IPS DF 4.7 (cell line): ENCODE results near the gene CTNNA1.

Experiments used
- DNase-seq: peaks from one replicate; pipeline ENCODE4 v3.0.0-alpha.2; 2013; ENCODE audit warnings: low spot score; ENCODE audit errors: extremely low read depth

The CTNNA1 gene

GRCh38 chr5:138946831-138947560 lies 193.8 kb downstream of the CTNNA1 start:
- DNase-seq, result no peak

- no peak for DNase-seq
These were observed 194.6 kb downstream of the CTNNA1 start for GRCh38 chr5:138947780-138948179.

- DNase-seq, result no peak
These were observed 195.4 kb downstream of the CTNNA1 start for GRCh38 chr5:138948471-138949222.

GRCh38 chr5:138949223-138949574 lies 196.0 kb downstream of the CTNNA1 start:
- DNase-seq, result no peak

- no peak for DNase-seq
These were observed 196.8 kb downstream of the CTNNA1 start for GRCh38 chr5:138949988-138950387.

- DNase-seq, result no peak
These were observed 197.3 kb downstream of the CTNNA1 start for GRCh38 chr5:138950421-138951031.

- DNase-seq, result no peak
These were observed 198.1 kb downstream of the CTNNA1 start for GRCh38 chr5:138951091-138951985.

- no peak for DNase-seq
These were observed 198.9 kb downstream of the CTNNA1 start for GRCh38 chr5:138951986-138952735.

GRCh38 chr5:138952962-138953361 lies 199.7 kb downstream of the CTNNA1 start:
- DNase-seq, result no peak

- no peak for DNase-seq
These were observed 200.4 kb downstream of the CTNNA1 start for GRCh38 chr5:138953387-138954256.

GRCh38 chr5:138954257-138955012 lies 201.2 kb downstream of the CTNNA1 start:
- no peak for DNase-seq

- no peak for DNase-seq
These were observed 201.9 kb downstream of the CTNNA1 start for GRCh38 chr5:138955013-138955660.

- no peak for DNase-seq
These were observed 202.6 kb downstream of the CTNNA1 start for GRCh38 chr5:138955671-138956295.

GRCh38 chr5:138956801-138957200 lies 203.6 kb downstream of the CTNNA1 start:
- DNase-seq, result no peak

- no peak for DNase-seq
These were observed 207.0 kb downstream of the CTNNA1 start for GRCh38 chr5:138960145-138960692.

GRCh38 chr5:138961221-138961620 lies 208.0 kb downstream of the CTNNA1 start:
- DNase-seq, result no peak

- no peak for DNase-seq
These were observed 208.5 kb downstream of the CTNNA1 start for GRCh38 chr5:138961729-138962128.
